ENCODE results near the gene ARHGAP22. TPM values are rescaled to one million over a fixed set of nuclear protein-coding genes. Genes with fewer than 3 reads are reported as not detected.

ARHGAP22 gene
- total RNA-seq, 1 donor from 2014 or later = 24.5 TPM

- no peak overlapping the region for H3K4me3 ChIP-seq (ENCODE audit: low read depth, low read length)
- TF ChIP-seq CTCF (conservative IDR thresholded peaks at IDR 0.05; ENCODE audit: low read depth, low read length) = no peak
- no peak for DNase-seq (ENCODE audit: low read depth)
Observed at GRCh38 chr10:48447356-48448215, 157.3 kb downstream of the ARHGAP22 start.

GRCh38 chr10:48446785-48447184 lies 158.1 kb downstream of the ARHGAP22 start:
- no peak for TF ChIP-seq CTCF (conservative IDR thresholded peaks at IDR 0.05; ENCODE audit: low read depth, low read length)
- no peak for DNase-seq (ENCODE audit: low read depth)
- H3K4me3 ChIP-seq (ENCODE audit: low read depth, low read length) = no peak overlapping the region

- no peak for TF ChIP-seq CTCF (conservative IDR thresholded peaks at IDR 0.05; ENCODE audit: low read depth, low read length)
- no peak overlapping the region for H3K4me3 ChIP-seq (ENCODE audit: low read depth, low read length)
- DNase-seq (ENCODE audit: low read depth) = no peak
Observed at GRCh38 chr10:48445932-48446331, 158.9 kb downstream of the ARHGAP22 start.

- no peak for DNase-seq (ENCODE audit: low read depth)
- peak; percentile 19 for TF ChIP-seq CTCF (conservative IDR thresholded peaks at IDR 0.05; ENCODE audit: low read depth, low read length)
Observed at GRCh38 chr10:48444861-48445841, 159.7 kb downstream of the ARHGAP22 start.

GRCh38 chr10:48444266-48444665 lies 160.6 kb downstream of the ARHGAP22 start:
- DNase-seq (ENCODE audit: low read depth) = no peak
- peak; percentile 36 for TF ChIP-seq CTCF (conservative IDR thresholded peaks at IDR 0.05; ENCODE audit: low read depth, low read length)

More at GRCh38 chr10:48444861-48445841, 159.7 kb downstream of the ARHGAP22 start:
- no peak overlapping the region for H3K4me3 ChIP-seq (ENCODE audit: low read depth, low read length)

GRCh38 chr10:48442809-48443177 lies 162.1 kb downstream of the ARHGAP22 start:
- no peak for DNase-seq (ENCODE audit: low read depth)
- H3K4me3 ChIP-seq (ENCODE audit: low read depth, low read length) = no peak overlapping the region
- TF ChIP-seq CTCF (conservative IDR thresholded peaks at IDR 0.05; ENCODE audit: low read depth, low read length) = no peak

More at GRCh38 chr10:48444266-48444665, 160.6 kb downstream of the ARHGAP22 start:
- no peak overlapping the region for H3K4me3 ChIP-seq (ENCODE audit: low read depth, low read length)
